ENCODE measurements around the gene CTRB1.
"Not testable (repeated sequence)": the region's sequence is repeated elsewhere in the genome, so short reads cannot be mapped to it uniquely, and the experiment has no call there.

Gene CTRB1

DNA sequence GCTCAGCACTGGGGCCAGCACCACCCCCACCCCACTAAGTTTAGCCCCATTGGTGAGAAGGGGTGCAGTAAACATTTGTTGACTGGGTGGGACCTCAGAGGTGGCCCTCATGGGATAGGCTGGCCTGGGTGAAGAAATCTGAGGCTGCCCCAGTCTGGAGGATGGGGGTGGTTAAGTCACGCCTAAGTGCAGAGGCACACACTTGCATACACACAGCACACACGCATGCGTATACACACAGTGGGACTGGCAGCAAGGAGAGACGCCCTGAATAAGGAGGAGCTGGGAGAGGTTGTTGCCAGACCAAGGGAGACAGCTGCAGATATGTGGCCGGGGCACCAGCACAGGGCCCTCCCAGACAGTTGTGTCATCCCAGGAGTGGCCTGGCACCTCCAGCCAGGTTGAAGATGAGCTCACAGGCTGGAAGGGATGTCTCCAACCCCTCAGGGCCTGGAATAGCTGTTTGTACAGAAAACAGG lies 35.6 kb downstream of the CTRB1 start:
- DNase-seq (ENCODE audit: low read depth) = no peak

DNA sequence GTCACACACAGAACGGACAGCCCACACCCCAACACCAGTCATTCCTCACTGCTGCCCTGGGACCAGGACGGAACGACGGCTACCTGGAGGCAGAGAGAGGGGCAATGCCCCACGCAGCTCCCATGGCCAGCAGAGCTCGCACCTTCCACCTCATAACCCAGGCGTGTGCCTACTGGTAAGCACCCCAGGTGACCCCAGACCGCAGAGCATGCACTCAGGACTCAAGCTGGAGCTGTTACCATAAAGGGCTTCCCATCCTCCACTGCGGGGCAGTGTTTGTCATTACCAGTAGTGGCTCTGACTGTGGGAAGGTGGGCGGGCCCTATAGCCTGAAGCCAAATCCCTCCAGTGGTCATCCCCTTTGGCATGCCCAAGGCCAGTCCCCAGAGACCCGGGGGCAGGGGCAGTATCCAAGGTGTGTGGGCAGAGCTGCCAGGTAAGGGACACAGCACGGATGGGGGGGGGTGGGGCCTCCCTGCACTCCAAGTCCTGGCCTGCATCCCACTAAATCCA lies 37.3 kb downstream of the CTRB1 start:
- DNase-seq (ENCODE audit: low read depth) = no peak

DNA sequence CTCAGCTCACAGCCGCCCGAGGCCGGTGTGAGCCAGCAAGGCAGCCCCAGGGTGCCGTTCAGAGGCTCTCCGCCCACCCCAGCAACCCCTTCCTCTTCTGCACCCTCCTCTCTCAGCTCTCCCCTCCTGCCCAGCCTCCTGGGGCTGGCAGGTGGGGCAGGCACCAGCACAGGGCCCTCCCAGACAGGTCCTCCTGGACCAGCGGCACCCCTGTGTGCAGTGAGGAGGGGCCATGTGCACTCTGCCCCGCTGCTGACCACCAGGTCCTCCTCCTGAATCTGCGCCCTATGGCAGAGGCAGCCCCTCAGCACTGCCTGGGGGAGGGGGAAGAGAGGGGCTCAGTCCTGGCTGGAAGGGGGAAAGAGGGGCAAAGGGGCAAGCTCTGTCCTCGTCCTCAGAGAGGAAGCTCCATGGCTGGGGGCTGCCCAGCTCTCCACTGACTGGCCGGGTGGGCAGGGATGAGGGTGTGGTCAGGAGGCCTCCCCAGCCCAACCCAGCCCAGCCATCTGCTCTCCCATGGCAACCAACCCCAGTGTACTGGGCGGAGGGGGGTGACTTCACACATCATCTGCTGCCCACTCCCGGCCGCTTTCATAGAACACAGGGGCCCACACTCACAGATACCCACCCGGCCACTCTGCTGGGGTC lies 38.0 kb downstream of the CTRB1 start:
- DNase-seq (ENCODE audit: low read depth) = no peak

DNA sequence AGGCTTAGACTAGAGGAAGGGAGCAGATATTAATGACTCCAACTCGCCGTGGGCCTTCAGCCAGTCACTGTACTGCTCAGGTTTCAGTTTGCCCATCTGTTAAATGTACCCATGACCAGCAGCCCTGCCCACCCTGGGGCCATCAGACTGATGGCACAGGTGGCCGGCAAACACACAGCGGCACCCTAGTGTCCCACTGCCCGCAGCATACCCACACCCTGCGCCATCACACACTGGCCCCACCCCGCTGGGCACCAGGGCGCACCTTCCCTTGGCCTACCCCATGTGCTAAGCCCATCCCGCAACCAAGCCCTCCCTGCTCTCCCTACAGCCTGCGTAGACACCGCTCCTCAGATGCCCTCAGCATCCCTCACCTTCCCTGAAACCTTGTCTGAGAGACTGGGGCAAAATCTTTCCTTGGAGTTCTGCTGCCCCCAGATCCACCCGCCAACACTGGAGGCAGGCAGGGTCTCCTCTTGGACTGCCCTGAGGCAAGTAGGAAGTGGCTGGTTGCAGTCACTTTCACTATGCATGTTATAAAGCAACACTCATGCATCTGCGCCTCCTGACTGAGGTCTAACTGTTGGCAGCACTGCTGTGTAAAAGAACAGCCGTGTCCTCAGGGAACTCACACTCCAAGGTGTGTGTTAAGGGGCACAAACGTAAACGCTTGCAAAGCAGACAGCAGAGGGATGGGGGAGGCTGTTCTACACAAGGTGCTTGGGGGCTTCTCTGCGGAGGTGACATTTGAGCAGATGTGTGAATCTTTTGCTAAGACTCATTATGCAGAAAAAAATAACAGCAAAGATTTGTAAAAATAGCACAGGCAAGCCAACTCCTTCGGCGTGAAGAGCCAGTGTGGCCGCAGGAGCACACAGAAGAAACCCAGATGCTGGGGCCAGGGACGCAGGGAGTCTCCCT lies 39.4 kb downstream of the CTRB1 start:
- DNase-seq (ENCODE audit: low read depth) = no peak

DNA sequence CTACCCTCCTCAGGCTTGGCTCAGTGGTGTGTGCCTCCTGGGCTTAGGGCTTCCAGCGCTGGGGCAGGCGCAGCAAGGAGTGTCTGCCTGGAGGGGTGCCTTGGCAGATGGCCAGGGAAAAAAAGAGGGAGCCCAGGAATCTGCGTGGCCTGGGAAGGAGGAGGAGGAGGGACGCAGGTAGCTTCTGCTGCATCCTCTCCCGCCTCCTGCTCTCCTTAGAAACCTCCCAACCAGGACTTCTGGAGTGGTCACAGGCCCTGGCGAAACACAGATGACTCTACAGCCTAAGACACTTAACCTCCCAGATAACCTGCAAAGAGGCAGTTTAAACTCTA lies 40.0 kb downstream of the CTRB1 start:
- no peak for DNase-seq (ENCODE audit: low read depth)

DNA sequence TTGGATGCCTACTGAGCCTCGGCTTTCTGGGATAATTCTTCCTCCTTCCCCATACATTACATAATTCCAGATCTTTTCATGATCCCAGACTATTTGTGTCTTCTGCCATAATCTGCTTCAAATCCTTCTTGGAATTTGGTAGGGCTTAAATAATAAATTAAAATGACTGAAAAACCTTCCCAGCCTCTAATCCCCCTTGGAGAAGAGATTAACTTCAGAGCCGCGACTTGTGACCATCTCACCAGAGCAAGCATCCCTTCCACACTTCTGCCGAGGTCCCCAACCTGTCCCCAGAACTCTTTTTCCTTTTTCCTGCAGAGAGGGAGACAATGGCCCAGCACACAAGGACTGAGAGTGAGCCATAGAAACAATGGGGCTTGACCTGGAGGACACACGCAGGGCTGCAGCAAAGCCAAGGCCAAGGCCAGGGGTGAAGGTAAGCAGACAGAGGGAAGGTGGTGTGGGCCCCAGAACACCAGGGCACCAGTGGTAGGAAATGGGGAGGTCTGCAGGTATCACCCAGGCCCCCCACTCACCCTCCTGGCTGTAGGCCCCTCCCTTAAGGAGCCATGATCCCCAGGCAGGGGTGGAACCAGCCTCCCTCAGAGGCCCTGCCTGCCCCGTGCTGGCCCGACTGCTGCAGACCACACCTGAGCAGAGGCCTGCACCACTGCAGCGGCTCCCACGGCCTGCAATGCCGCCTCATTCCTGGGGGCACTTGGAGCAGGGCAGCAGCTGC lies 42.2 kb downstream of the CTRB1 start:
- DNase-seq (ENCODE audit: low read depth) = no peak

DNA sequence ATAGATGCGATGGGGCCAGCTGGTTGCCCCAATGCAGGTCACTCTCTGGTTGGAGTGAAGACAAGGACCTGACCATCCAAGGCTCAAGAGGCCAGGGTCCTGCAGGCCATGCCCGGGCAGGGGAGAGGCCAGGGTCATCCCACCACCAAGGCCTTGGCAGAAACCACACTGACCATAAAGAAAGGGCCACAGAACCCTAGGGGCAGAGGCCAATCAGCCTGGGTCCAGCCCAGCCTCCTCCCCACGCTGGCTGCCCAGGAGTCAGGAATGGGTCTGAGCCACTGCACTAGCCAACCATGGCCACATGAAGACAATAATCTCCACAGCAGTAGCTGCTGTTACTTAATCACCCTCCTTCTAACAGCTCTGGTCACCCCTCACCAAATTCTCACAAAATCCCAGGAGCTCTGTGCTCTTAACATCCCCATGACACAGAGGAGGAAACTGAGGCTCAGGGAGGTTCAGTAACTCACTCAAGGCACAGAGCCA lies 42.8 kb downstream of the CTRB1 start:
- no peak for DNase-seq (ENCODE audit: low read depth)

DNA sequence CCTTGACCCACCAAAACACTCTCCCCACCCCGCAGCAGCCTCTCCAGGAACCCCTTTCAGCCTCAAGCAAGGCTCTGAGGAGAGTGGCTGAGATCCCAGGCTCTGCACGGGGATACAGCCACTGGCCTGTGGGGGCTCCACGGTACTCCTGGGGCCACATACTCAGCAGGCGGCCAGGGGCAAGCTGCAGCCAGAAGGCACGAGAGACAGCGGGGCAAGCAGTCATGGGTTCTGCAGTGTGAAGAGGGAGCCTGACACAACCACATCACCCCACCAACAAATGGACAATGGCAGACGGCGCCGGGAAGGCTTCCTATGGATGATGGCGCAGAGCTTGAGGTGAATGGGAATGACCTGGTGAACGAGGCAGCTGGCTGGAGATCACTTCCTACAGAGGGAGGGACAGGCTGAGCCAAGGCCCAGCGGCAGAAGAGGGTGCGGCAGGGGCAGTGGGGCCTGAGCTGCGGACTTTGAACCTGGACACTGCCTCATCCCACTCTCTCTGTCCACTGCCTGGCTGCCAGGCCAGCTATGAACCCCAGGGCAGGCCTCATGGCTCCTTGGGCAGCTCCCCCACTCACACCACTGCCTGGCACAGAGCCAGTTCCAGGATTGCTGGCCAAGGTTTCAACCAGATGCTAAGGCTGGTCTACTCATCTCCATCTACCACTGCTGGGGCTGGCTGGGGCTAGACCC lies 43.5 kb downstream of the CTRB1 start:
- DNase-seq (ENCODE audit: low read depth) = no peak

DNA sequence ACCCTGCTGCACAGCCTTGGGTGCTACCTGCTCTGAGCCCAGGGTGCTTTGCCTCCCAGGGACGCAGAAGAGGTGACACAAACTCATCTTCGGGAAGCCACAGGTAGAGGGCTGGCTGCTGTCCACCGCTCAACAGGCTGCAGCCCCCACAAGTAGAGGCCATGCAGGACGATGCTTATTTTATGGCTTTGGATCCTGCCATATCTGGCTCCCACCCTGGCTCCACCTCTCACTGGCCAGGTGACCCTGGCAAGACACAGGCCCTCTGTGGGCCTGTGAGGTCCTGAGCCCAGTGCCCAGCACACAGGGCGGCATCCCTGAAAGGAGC lies 44.0 kb downstream of the CTRB1 start:
- DNase-seq (ENCODE audit: low read depth) = no peak

DNA sequence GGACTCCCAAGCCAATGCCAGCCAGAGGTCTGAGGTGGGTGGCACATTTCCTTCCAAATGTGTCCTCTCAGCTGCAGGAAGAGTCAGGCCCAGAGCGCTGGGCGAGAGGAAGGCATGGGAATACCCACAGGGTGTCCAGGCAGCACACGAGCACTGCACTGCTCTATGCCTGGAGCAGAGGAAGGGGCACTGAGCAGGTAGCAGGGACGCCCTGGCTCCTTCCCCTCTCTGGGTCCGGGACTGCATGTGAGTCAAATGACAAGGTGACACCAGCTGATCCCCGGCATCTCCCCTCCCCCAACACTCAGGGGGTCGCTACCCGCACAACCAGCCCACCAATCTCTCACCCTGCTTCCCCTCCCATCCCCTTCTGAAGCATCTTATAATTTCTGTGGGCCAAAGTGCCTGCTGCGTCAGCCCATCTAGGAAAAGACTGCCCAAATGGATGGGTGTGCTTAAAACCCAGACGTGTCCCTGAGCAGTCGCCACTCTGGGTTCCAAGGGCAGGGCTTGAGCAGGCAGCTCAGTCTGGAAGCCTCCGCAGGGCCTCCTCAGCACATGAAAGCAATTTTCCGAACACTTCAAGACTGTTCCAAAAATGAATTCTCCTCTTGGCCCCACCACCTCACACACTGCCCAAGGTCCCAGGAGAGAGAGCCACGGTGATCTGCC lies 44.6 kb downstream of the CTRB1 start:
- no peak for DNase-seq (ENCODE audit: low read depth)

DNA sequence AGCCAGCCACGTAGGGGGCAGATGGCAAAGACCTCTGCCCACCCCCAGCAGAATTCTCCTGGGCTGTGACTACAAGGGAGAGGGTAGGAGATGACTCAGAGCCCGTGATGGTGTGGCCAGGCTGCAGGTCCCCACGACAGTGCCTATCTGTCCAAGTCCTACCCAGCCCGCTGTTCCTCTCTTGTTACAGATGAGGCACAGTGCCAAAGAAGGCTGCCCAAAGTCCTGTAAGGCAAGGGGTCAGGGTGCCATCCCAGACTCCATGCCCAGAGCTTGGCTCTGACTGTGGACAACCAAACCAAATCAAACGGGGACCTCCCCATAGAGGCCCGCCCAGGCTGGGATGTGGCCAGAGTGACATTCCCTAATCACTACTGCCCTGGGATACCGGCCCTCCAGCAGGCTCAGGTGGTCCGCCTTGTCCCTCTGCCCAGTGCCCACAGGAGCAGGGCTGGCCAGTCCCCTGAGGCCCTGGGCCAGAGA lies 45.2 kb downstream of the CTRB1 start:
- DNase-seq (ENCODE audit: low read depth) = no peak

DNA sequence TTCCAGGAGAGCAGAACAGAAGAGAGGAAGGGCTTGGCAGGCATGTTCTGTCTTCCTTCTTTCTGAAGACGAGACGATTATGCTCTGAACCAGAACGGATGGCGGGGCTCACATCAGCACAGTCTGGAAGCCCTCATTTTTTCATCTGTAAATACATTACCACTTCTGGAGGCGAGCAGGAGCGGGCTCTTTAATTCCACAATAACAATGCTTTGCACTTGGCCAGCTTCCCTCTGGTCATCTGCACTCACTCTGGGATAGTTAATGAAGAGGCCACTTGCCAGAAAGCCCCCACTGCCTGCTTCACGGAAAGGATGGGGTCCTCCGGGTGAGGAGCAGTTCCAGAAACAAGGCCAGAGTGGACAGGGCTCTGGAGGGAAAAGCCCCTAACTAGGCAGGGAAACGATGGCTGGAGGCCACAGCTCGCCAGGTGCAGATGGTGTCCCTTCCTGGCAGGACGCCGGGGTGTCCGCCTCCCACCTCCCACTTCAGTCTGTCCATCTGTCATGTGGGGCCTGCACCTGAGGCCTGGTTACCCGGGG lies 45.7 kb downstream of the CTRB1 start:
- no peak for DNase-seq (ENCODE audit: low read depth)

DNA sequence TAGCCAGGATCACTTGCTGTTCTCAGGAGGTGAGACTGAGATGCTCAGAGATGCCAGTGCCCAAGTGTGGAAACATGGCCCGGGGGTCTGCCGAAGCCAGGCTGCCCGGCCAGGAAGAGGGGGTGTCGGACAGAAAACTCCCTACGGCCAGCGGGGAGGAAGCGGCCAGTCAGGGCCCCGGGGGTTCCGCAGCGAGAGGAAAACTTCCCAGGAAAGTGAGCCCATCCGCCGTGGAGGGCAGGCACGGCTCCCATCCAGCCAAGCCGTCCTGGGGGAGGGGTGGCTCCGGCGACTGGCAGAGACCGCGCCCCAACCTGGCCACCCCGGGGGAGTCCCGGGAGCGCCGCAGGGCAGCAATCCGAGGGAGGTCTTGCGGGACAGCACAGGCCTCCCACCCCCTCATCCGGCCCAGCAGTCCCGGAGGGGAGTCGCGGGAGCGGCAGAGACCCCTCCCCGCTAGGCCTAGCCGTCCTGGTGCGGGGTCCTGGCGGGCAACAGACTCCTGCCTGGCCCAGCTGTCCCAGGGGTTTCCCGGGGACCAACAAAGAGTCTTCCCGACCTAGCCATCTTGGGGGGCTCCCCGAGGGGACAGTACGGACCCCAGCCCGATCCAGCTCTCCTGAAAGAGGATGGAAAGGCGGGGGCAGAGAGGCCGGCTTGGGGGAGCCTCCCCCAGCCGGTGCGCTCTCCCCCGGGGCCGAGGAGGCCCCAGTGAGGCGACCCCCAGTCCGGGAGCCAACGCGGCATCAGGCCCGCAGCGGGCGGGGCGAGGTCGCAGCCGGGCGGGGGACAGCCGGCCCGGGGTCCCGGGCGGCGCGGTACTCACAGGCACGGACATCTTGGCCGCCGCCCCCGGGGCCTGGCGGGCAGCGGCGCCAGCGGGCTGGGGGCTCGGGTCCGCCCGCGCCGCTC lies 46.5 kb downstream of the CTRB1 start:
- DNase-seq (ENCODE audit: low read depth) = no peak

DNA sequence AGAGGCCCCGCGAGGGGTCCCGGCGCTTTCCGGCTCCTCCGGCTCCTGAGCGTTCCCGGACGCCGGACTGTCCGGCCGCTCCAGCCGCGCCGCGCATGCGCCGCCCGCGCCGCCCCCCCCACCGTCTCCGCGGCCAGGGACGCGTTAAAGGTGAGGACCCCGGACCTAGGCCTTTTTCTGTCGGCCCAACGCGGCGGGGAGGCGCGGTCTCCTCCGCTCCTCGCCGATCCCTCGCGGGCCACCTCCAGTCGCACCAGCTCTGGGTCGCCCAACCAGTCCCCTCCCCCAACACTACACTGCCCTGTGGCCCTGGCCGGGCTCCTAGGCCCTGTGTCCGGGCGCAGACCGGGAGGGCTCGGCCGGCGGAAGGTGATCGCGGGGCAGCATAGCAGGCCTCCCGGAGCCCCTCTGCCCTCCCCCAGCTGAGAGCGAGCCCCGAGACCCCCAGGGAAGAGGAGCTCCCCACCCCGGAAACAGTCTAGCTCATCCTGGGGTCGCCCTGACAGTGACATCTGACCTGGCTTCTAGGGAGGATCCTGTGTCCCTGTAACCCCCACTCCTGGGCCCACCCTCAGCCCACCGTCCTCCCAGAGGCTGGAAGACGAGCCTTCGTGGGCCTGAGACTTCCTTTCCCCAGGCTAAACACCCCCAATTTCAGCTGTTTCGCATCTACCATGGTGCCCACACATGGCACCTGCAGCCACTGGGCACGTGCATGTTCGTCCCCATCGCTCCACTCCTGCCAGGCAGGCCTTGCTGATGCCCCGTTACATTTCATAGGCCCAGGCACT lies 47.3 kb downstream of the CTRB1 start:
- no peak for DNase-seq (ENCODE audit: low read depth)

DNA sequence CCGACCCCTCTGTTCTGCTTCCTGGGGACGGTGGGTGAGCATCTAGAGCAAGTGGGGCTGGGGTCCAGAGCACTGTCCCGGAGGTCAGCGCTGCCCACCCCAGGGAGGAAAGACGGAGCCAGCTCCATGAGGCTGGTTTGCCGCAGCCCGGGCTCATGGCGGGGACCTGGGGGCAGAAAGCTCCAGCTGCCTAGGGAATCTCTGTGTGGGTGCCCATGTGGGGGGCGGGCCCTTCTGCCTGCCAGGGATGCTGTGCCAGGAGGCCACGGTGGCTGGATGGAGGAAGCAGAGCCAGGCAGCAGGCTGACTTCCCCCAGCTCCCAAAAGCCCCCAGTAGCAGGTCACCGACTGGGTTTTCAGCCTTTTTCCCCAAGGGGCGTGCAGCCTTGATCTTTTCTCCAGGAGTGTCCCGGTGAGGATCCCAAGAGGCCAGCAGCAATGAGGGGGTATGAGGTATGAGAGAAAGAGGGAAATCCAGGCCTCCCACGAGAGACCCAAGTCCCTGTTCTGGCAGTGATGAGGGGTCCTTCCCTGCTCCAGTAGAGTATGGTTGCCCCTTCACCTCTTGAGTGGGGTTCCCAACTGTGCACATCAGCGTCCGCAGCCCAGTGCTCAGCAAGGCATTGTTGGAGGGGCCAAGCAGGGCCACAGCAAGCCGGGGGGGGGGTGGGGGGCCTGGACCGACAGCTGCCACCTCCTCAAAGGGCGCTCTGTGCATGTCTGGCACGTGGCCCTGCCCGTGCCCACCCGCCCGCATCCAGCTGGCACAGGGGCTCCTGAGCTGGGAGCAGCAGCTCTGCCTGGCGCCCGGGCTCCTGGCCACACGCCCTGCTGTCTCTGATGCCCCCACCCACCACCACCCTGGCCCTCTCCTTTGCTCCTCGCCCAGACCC lies 48.2 kb downstream of the CTRB1 start:
- no peak for DNase-seq (ENCODE audit: low read depth)

DNA sequence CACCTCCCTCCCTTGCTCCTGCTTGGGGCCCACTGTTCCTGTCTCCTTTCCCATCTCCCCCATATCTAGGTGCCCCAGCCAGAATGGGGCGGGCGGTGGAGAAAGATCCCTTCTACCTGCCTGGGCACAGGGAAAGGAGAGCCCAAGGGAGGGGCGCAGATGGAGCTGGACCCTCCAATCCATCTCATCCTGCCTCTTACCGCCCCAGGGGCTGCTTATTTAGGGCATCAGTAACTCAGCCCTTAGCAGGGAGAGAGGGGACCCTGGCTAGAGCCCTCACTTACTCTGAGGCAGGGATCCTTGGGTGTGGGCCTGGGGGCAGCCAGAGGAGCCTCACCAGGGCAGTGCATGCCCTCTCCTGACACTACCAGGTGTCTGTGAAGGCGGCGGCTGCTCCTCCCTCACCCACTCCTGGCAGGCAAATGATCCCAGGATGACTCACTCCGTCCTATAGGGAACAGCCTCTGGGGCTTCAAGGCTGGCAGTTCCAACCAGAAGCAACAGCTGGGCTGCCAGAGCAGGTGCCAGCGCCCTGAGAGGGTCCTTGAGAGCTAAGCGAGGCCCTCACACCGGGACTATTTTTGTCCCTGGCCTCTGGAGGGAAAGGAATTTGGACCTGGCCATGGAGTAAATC lies 49.0 kb downstream of the CTRB1 start:
- no peak for DNase-seq (ENCODE audit: low read depth)

DNA sequence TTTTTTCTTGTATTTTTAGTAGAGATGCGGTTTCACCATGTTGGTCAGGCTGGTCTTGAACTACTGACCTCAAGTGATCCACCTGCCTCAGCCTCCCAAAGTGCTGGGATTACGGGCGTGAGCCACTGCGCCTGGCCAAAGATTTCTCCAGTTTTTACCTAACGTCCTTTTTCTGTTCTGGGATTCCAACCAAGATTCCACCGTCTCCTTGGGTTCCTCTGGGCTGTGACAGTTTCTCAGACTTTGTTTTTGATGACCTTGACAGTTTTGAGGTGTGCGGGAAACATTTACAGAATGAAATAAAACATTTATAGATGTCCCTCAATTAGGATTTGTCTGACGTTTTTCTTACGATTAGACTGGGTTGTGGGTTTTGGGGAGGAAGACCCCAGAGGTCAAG lies 50.6 kb downstream of the CTRB1 start:
- not testable (repeated sequence) for DNase-seq (ENCODE audit: low read depth)

All from activated T-helper 1 cell treated with Interleukin-2 at 50 U/mL for 16 hours (primary cell).